Measurements from ENCODE around the gene TAOK1. TPM values are rescaled to one million over a fixed set of nuclear protein-coding genes. Genes with fewer than 3 reads are reported as not detected.

The TAOK1 gene
- total and polyA plus RNA-seq, 2 donors (not counting 1 experiment from before 2014, with no cell fraction given), result 9.8 to 80.7 TPM

GRCh38 chr17:29575511-29576213 lies 185.5 kb downstream of the TAOK1 start:
- H3K79me2 ChIP-seq (ENCODE audit: control insufficient read depth, insufficient read depth, low read length), result peaks cover 23% of the 10 kb centered on the region
- 96% methylated on average over 26 of the region's 28 CpGs for WGBS (ENCODE audit: insufficient coverage)
- no peak overlapping the region for H3K4me3 ChIP-seq (ENCODE audit: control extremely low read depth in 1 of 5, extremely low read depth in 1 of 5, insufficient read depth in 1 of 5, low read depth in 2 of 5, low read length in 4 of 5)
- TF ChIP-seq CTCF (IDR thresholded peaks at IDR 0.05), result no peak
- no peak for ATAC-seq (ENCODE audit: low read depth)
- CTCF ChIA-PET, result interaction anchor here (0.9 to 24.3 kb wide), 10 partner anchors 8 to 518 kb away, joined by 3 to 336 read pairs (median 4); partner anchors contain the start of genes ABHD15 and ANKRD13B
- Mint-ChIP-seq H3K4me1 (peaks cover 19% of the 10 kb centered on the region), H3K27ac (no peak overlapping the region), H3K9me3 (ENCODE audit: insufficient read depth) (no peaks in the 10 kb centered on the region), H3K27me3 (no peaks in the 10 kb centered on the region), H3K4me3 (no peak overlapping the region)
- no peak overlapping the region for H3K27ac ChIP-seq (ENCODE audit: low read length in 2 of 2)
- intact Hi-C loops (cut with micrococcal nuclease), result no loop called here
- H3K27me3 ChIP-seq (replicated peaks in 1 of 4; ENCODE audit: control extremely low read depth in 1 of 4, control insufficient read depth in 3 of 4, insufficient read depth in 4 of 4, low read length in 3 of 4), result no peaks in the 10 kb centered on the region
- H3K4me1 ChIP-seq (ENCODE audit: control insufficient read depth in 2 of 2, insufficient read depth in 2 of 2, low read length in 2 of 2), result peaks cover 9 to 23% of the 10 kb centered on the region in 2 donors
- DNase-seq, result no peak
- no peaks in the 10 kb centered on the region for H3K9me3 ChIP-seq (ENCODE audit: control extremely low read depth in 1 of 3, control insufficient read depth in 2 of 3, insufficient read depth in 1 of 3, low read length in 2 of 3)
- no peak overlapping the region for H2AFZ ChIP-seq (ENCODE audit: insufficient read depth, low read depth, low read length, poor library complexity, severe bottlenecking)
- POLR2A ChIA-PET, result no interaction called here
- peaks cover 0 to 60% of the 10 kb centered on the region in 2 experiments for H3K36me3 ChIP-seq (replicated peaks in 1 of 2; ENCODE audit: control extremely low read depth in 1 of 2, control insufficient read depth in 1 of 2, extremely low read depth in 1 of 2, insufficient read depth in 2 of 2, low read length in 1 of 2)
- H3K9ac ChIP-seq (ENCODE audit: low read length), result no peak overlapping the region
- H3K4me2 ChIP-seq (replicated peaks; ENCODE audit: low read depth, low read length, poor library complexity, severe bottlenecking), result peak overlapping the region; percentile 37
- H4K20me1 ChIP-seq (ENCODE audit: control insufficient read depth, insufficient read depth, low read length, poor library complexity, severe bottlenecking), result peaks cover 48% of the 10 kb centered on the region

- peaks cover 14% of the 10 kb centered on the region for H3K4me1 Mint-ChIP-seq
- no peak for DNase-seq
- Histone ChIP-seq H3K4me2 (replicated peaks; ENCODE audit: low read depth, low read length, poor library complexity, severe bottlenecking) (no peak overlapping the region), H2AFZ (ENCODE audit: insufficient read depth, low read depth, low read length, poor library complexity, severe bottlenecking) (no peak overlapping the region), H3K79me2 (ENCODE audit: control insufficient read depth, insufficient read depth, low read length) (peaks cover 23% of the 10 kb centered on the region), H3K27ac (ENCODE audit: low read length in 2 of 2) (no peak overlapping the region), H3K9me3 (ENCODE audit: control extremely low read depth in 1 of 3, control insufficient read depth in 2 of 3, insufficient read depth in 1 of 3, low read length in 2 of 3) (no peaks in the 10 kb centered on the region), H3K9ac (ENCODE audit: low read length) (no peak overlapping the region), H4K20me1 (ENCODE audit: control insufficient read depth, insufficient read depth, low read length, poor library complexity, severe bottlenecking) (peaks cover 48% of the 10 kb centered on the region), H3K36me3 (replicated peaks in 1 of 2; ENCODE audit: control extremely low read depth in 1 of 2, control insufficient read depth in 1 of 2, extremely low read depth in 1 of 2, insufficient read depth in 2 of 2, low read length in 1 of 2) (peaks cover 0 to 66% of the 10 kb centered on the region in 2 experiments), H3K4me1 (ENCODE audit: control insufficient read depth in 2 of 2, insufficient read depth in 2 of 2, low read length in 2 of 2) (peaks cover 9 to 24% of the 10 kb centered on the region in 2 donors), H3K4me3 (ENCODE audit: control extremely low read depth in 1 of 5, extremely low read depth in 1 of 5, insufficient read depth in 1 of 5, low read depth in 2 of 5, low read length in 4 of 5) (no peak overlapping the region), H3K27me3 (replicated peaks in 1 of 4; ENCODE audit: control extremely low read depth in 1 of 4, control insufficient read depth in 3 of 4, insufficient read depth in 4 of 4, low read length in 3 of 4) (no peaks in the 10 kb centered on the region)
- H3K9me3 Mint-ChIP-seq (ENCODE audit: insufficient read depth), result no peaks in the 10 kb centered on the region
- H3K27ac Mint-ChIP-seq, result no peak overlapping the region
- no peak overlapping the region for H3K4me3 Mint-ChIP-seq
- H3K27me3 Mint-ChIP-seq, result no peaks in the 10 kb centered on the region
- 96% methylated on average over 37 of the region's 37 CpGs for WGBS (ENCODE audit: insufficient coverage)
- CTCF ChIA-PET, result interaction anchor here (0.6 to 24.3 kb wide), 13 partner anchors 9 to 517 kb away, joined by 3 to 336 read pairs (median 4); partner anchors contain the start of genes ABHD15 and ANKRD13B
- no peak for ATAC-seq (ENCODE audit: low read depth)
- TF ChIP-seq EZH2 (IDR thresholded peaks at IDR 0.05; ENCODE audit: borderline replicate concordance, insufficient read depth, low read depth, low read length, poor library complexity, severe bottlenecking) (no peak), CTCF (IDR thresholded peaks at IDR 0.05) (no peak)
- POLR2A ChIA-PET, result no interaction called here
- intact Hi-C loops (cut with micrococcal nuclease), result no loop called here
Measured at GRCh38 chr17:29576214-29577000, 186.2 kb downstream of the TAOK1 start.

Data from B cell (primary cell).